Measurements from ENCODE around the gene PCIF1.
"Not testable (repeated sequence)": the region's sequence is repeated elsewhere in the genome, so short reads cannot be mapped to it uniquely, and the experiment has no call there.

Gene PCIF1

GRCh38 chr20:45971675-45972499 lies 37.4 kb downstream of the PCIF1 start, which contains the start of gene ZNF335:
Gene ZNF335 (minus strand): TSS chr20:45972203. CDS start chr20:45971410, 793 bp downstream.
- H3K4me1 Mint-ChIP-seq: peaks cover 20% of the 10 kb centered on the region

GRCh38 chr20:45972500-45973183 lies 38.2 kb downstream of the PCIF1 start:
- H3K36me3 Mint-ChIP-seq (ENCODE audit: low read depth): peaks cover 14% of the 10 kb centered on the region

More at GRCh38 chr20:45971675-45972499, 37.4 kb downstream of the PCIF1 start, which contains the start of gene ZNF335:
- H3K36me3 Mint-ChIP-seq (ENCODE audit: low read depth): peaks cover 20% of the 10 kb centered on the region
- ATAC-seq (peak; percentile 80), DNase-seq (peak; percentile 96)
- peaks cover 5% of the 10 kb centered on the region for H3K27me3 Mint-ChIP-seq
- peak within 1 kb of the TSS; percentile 99 for H3K27ac Mint-ChIP-seq
- peak within 1 kb of the TSS; percentile 95 for H3K4me3 Mint-ChIP-seq
- no peaks in the 10 kb centered on the region for H3K9me3 Mint-ChIP-seq

GRCh38 chr20:45974896-45975565 lies 40.5 kb downstream of the PCIF1 start:
- peaks cover 5% of the 10 kb centered on the region for H3K27me3 Mint-ChIP-seq
- H3K9me3 Mint-ChIP-seq: no peaks in the 10 kb centered on the region
- no peak overlapping the region for H3K27ac Mint-ChIP-seq
- ATAC-seq (no peak), DNase-seq (no peak)
- peaks cover 13% of the 10 kb centered on the region for H3K4me1 Mint-ChIP-seq
- no peak overlapping the region for H3K4me3 Mint-ChIP-seq
- H3K36me3 Mint-ChIP-seq (ENCODE audit: low read depth): peaks cover 8% of the 10 kb centered on the region

More at GRCh38 chr20:45972500-45973183, 38.2 kb downstream of the PCIF1 start:
- ATAC-seq (peak; percentile 84), DNase-seq (no peak)
- H3K27me3 Mint-ChIP-seq: peaks cover 5% of the 10 kb centered on the region
- peaks cover 20% of the 10 kb centered on the region for H3K4me1 Mint-ChIP-seq
- no peaks in the 10 kb centered on the region for H3K9me3 Mint-ChIP-seq
- H3K4me3 Mint-ChIP-seq: peak overlapping the region; percentile 95
- H3K27ac Mint-ChIP-seq: peak overlapping the region; percentile 99

DNA sequence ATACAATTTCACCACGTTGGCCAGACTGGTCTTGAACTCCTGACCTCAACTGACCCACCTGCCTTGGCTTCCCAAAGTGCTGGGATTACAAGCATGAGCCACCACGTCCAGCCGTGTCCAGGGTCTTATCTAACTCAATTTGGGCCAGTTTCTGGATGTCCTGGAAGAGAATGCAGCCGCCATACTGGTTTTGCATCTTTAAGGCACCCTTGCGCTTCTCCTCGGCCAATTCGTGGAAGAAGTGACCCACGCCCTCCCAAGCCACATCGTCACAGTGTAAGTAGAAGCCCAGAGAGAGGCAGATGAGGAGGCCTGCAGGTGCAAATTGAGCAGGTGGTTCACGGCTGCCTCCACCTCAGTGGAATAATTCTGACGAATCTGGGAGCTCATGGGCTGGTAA lies 41.2 kb downstream of the PCIF1 start:
- DNase-seq (no peak), ATAC-seq (no peak)
- H3K27ac Mint-ChIP-seq: no peak overlapping the region
- no peak overlapping the region for H3K4me3 Mint-ChIP-seq
- H3K27me3 Mint-ChIP-seq: peaks cover 5% of the 10 kb centered on the region
- H3K36me3 Mint-ChIP-seq (ENCODE audit: low read depth): peaks cover 5% of the 10 kb centered on the region
- no peaks in the 10 kb centered on the region for H3K9me3 Mint-ChIP-seq
- H3K4me1 Mint-ChIP-seq: peaks cover 9% of the 10 kb centered on the region

- Mint-ChIP-seq H3K27ac (no peak overlapping the region), H3K4me3 (no peak overlapping the region), H3K27me3 (peaks cover 5% of the 10 kb centered on the region), H3K4me1 (peaks cover 9% of the 10 kb centered on the region), H3K9me3 (no peaks in the 10 kb centered on the region), H3K36me3 (ENCODE audit: low read depth) (peaks cover 5% of the 10 kb centered on the region)
- ATAC-seq (no peak), DNase-seq (no peak)
Observed at GRCh38 chr20:45976086-45976485, 41.6 kb downstream of the PCIF1 start.

DNA sequence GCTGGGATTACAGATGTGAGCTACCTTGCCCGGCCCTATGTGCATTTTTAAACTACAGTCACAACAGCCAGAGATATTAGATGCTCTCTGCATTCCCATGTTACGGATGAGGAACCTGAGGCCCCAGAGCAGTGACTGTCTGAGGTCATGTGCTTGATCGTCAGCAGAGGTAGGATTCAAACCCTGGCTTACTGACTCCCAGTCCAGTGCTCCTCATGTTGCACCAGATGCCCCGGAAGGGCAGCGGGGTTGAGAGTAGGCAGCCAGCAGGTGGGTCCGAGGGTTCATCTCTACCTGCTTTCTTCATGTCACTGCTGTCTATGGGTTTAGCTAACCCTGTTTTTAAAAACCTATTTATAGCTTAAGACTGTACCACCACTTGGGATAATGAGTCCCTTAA lies 46.8 kb downstream of the PCIF1 start:
- DNase-seq: no peak
- Mint-ChIP-seq H3K36me3 (ENCODE audit: low read depth) (no peaks in the 10 kb centered on the region), H3K4me3 (no peak overlapping the region)

GRCh38 chr20:45983279-45983743 lies 48.8 kb downstream of the PCIF1 start:
- Mint-ChIP-seq H3K27ac (no peak overlapping the region), H3K36me3 (ENCODE audit: low read depth) (no peaks in the 10 kb centered on the region), H3K4me1 (no peaks in the 10 kb centered on the region), H3K27me3 (peaks cover 8% of the 10 kb centered on the region), H3K4me3 (no peak overlapping the region), H3K9me3 (no peaks in the 10 kb centered on the region)
- DNase-seq (no peak), ATAC-seq (no peak)

More for the DNA sequence above, 46.8 kb downstream of the PCIF1 start:
- Mint-ChIP-seq H3K27ac (no peak overlapping the region), H3K4me1 (no peaks in the 10 kb centered on the region), H3K9me3 (no peaks in the 10 kb centered on the region), H3K27me3 (peaks cover 5% of the 10 kb centered on the region)
- no peak for ATAC-seq

DNA sequence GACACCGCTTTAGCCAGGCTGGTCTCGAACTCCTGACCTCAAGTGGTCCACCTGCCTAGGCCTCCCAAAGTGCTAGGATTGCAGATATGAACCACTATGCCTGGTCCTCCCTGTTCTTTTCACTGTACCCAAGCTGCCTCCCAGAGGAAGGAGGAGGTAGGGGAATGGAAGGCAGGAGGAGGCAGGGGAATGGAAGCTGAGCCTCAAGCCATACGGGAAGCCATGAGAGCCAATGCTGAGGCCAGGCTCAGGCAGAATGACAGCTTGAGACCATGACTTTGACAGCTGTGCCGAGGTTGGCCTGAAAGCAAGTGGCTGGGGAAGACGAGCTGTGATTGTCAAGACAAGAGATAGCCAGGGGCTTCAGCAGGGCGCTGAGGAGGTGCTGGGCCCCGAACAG lies 51.1 kb downstream of the PCIF1 start:
- H3K27me3 Mint-ChIP-seq: peaks cover 15% of the 10 kb centered on the region
- DNase-seq (no peak), ATAC-seq (no peak)
- H3K36me3 Mint-ChIP-seq (ENCODE audit: low read depth): no peaks in the 10 kb centered on the region
- H3K4me3 Mint-ChIP-seq: no peak overlapping the region
- H3K9me3 Mint-ChIP-seq: no peaks in the 10 kb centered on the region
- no peaks in the 10 kb centered on the region for H3K4me1 Mint-ChIP-seq
- no peak overlapping the region for H3K27ac Mint-ChIP-seq

DNA sequence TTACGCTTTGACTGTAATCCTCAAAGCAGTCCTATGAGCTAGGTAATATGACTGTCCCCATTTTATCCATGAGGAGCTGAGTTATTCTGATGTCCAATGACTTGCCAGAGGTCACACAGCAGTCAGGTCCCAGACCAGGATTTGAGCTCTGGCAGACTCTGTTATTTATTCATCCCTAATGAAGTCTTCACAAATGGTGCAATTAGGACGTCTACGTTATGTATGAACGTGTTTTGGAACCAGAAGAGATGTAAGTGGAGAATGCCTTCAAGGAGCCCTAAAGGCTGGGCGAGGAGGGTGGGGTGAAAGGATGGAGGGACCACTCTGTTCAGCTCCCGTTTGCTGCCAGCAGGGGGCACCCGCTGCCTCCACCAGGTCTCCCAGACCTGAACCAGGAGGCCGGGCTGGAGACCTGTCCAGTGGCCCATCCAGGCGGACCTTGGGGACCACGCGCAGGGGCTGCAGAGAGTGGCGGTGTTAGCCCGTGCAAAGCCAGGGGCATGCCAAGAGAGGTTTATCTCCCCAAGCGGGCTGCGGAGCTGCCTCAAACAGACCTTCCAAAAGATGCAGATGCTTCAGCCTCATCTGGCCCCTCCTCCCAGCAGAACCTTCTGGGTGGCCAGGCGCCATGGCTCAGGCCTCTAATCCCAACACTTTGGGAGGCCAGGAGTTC lies 52.8 kb downstream of the PCIF1 start:
- DNase-seq (peak; percentile 86), ATAC-seq (peak; percentile 89)
- no peak overlapping the region for H3K27ac Mint-ChIP-seq
- no peaks in the 10 kb centered on the region for H3K9me3 Mint-ChIP-seq
- H3K27me3 Mint-ChIP-seq: peaks cover 19% of the 10 kb centered on the region
- no peaks in the 10 kb centered on the region for H3K4me1 Mint-ChIP-seq
- no peaks in the 10 kb centered on the region for H3K36me3 Mint-ChIP-seq (ENCODE audit: low read depth)
- H3K4me3 Mint-ChIP-seq: no peak overlapping the region

DNA sequence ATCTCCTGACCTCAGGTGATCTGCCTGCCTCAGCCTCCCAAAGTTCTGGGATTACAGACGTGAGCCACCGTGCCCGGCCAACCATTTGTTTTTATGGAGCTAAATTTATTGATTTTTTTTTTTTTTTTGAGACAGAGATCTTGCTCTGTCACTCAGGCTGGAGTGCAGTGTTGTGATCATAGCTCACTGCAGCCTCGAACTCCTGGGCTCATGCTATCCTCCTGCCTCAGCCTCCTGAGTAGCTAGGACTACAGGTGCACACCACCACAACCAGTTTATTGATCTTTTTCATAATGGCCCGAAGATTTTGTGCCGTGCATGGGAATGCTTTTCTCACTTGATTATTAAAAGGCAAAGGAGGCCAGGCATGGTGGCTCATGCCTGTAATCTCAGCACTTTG lies 54.3 kb downstream of the PCIF1 start:
- ATAC-seq; H3K4me3 Mint-ChIP-seq; H3K4me1 Mint-ChIP-seq; H3K27ac Mint-ChIP-seq; H3K36me3 Mint-ChIP-seq (ENCODE audit: low read depth); DNase-seq; H3K9me3 Mint-ChIP-seq: not testable (repeated sequence)
- peaks cover 19% of the 10 kb centered on the region for H3K27me3 Mint-ChIP-seq

DNA sequence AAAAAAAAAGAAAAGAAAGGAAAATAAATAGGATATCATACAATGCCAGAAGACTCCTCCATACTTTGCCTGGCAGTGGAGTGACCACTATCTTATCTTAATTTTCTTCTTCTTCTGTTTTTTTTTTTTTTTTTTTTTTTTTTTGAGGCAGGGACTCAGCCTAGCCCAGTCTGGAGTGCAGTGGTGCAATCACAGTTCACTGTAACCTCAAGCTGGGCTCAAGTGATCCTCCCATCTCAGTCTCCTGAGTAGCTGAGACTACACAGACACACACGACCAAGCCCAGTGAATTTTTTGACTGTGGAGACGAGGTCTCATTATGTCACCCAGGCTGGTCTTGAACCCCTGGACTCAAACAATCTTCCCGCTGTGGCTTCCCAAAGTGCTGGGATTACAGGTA lies 57.1 kb downstream of the PCIF1 start:
- Mint-ChIP-seq H3K27me3 (peaks cover 13% of the 10 kb centered on the region), H3K9me3 (no peaks in the 10 kb centered on the region), H3K36me3 (ENCODE audit: low read depth) (no peaks in the 10 kb centered on the region), H3K4me1 (peaks cover 5% of the 10 kb centered on the region), H3K27ac (no peak overlapping the region), H3K4me3 (no peak overlapping the region)
- DNase-seq (no peak), ATAC-seq (no peak)

DNA sequence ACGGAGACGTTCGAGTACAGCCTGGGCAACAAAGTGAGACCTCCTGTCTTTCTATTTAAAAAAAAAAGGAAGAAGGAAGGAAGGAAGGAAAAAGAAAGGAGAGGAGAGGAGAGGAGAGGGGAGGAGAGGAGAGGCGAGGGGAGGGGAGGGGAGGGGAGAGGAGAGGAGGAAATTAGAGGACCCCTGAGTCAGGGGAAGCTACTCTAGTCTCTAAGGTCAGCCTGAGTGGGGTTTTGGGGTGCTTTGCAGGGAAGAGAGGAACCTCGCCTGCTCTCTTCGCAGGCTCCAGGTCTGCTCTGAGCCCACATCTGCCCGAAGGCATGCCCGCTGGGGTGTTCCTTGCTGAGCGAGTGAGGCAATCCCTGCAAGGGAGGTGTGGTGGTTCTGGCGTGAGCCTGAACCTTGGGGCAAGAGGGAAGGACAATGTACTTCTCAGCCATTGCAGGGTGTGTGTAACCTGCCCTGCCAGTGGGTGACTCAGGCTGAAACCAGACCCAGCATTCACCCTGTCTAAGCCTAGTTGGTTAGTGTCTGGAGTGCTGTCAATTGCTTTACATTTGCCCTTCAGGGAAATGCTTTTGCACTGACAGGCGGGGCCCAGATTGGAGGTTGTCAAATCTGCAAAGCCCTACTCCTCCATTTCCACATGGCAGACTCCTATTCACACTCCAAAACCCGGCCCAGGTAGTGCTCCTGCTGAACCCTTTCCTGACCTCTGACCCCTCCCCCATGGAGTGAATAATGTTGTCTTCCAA lies 58.9 kb downstream of the PCIF1 start:
- Mint-ChIP-seq H3K4me1 (peaks cover 16% of the 10 kb centered on the region), H3K4me3 (no peak overlapping the region), H3K27me3 (peaks cover 11% of the 10 kb centered on the region), H3K27ac (no peak overlapping the region), H3K36me3 (ENCODE audit: low read depth) (no peaks in the 10 kb centered on the region), H3K9me3 (no peaks in the 10 kb centered on the region)
- DNase-seq (no peak), ATAC-seq (peak; percentile 64)

GRCh38 chr20:45994761-45995493 lies 60.4 kb downstream of the PCIF1 start:
- no peak overlapping the region for H3K27ac Mint-ChIP-seq
- peaks cover 31% of the 10 kb centered on the region for H3K4me1 Mint-ChIP-seq
- H3K27me3 Mint-ChIP-seq: peaks cover 15% of the 10 kb centered on the region
- ATAC-seq (no peak), DNase-seq (no peak)
- H3K4me3 Mint-ChIP-seq: no peak overlapping the region
- H3K9me3 Mint-ChIP-seq: no peaks in the 10 kb centered on the region
- H3K36me3 Mint-ChIP-seq (ENCODE audit: low read depth): no peaks in the 10 kb centered on the region

Data from activated naive CD8-positive, alpha-beta T cell treated with anti-CD3 and anti-CD28 coated beads, Interleukin-2, amount 50 U/mL, for 24 hours (primary cell).